Right hindlimb (tissue), 1 donor: ENCODE results near the gene TTLL3.
"Not testable (repeated sequence)": the region's sequence is repeated elsewhere in the genome, so short reads cannot be mapped to it uniquely, and the experiment has no call there.

Experiments used
- DNase-seq: peaks from one replicate; pipeline ENCODE4 v3.0.0-alpha.2; 2018

TTLL3 gene

DNA sequence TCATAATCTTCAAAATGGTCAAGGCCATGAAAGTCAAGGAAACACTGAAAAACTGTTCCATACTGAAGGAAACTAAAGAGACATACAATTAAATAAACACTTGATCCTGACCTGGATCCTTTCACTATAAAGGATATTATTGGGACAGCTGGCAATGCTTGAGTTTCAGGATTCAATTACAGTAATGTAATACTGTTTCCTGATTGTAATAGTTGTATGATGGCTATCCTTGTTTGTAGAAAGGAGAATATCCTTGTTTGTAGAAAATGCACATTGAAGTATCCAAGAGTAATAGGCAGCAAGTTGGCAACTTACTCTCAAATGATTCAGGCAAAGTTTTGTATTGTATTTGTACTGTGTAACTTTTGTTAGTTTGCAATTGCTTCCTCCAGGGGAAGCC is 65.4 kb downstream of the TTLL3 start:
- no peak for DNase-seq

DNA sequence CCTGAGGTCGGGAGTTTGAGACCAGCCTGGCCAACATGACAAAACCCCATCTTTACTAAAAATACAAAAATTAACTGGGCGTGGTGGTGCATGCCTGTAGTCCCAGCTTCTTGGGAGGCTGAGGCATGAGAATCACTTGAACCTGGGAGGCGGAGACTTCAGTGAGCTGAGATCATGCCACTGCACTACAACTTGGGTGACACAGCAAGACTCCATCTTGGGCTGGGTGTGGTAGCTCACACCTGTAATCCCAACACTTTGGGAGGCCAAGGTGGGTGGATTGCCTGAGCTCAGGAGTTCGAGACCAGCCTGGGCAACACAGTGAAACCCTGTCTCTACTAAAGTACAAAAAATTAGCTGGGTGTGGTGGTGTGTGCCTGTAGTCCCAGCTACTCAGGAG is 66.2 kb downstream of the TTLL3 start:
- DNase-seq: not testable (repeated sequence)

DNA sequence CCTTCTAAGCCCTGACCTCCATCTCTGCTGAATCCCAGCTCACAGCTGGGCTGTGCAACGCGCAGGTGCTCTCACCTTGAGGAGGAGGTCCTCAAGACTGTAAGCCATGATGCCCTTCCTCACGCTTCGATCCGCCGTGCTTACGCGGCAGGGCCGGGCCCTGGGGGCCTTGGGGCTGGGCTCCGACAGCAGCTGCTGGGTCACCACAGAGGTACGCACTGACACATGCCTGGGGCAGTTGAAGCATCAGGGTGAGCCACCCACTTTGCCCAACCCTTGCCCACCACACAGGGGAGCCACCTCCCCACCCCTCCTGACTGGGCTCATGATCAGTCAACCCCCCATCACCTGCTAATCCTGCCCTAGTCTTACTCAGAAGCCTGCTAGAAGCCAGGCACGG is 66.9 kb downstream of the TTLL3 start:
- no peak for DNase-seq

DNA sequence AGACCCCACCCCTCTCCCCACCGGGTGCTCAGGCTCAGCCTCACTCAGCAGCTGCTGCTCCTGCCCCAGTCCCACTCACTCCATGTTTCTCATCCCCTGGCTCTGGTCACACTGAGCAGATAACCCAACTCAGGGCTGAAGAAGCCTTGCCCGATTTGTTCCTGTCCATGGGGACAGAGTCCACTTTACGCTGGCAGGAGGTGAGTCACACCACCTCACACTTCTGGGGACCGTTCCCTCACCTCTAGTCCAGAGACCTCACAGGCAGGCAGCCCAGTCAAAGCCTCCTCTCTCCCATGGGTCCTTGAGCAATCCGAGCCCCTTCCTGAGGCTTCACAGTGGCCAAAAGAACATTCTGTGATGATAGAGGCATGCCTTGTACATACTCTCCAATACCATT is 68.6 kb downstream of the TTLL3 start:
- DNase-seq: no peak

GRCh38 chr3:9879830-9880549 is 69.9 kb downstream of the TTLL3 start, which contains the start of gene CIDEC:
TSS of gene CIDEC (minus strand) at chr3:9880253. CDS start at chr3:9878486, 1,767 bp downstream.
- no peak for DNase-seq

- DNase-seq: no peak
Observed at GRCh38 chr3:9881441-9881840, 71.4 kb downstream of the TTLL3 start.

DNA sequence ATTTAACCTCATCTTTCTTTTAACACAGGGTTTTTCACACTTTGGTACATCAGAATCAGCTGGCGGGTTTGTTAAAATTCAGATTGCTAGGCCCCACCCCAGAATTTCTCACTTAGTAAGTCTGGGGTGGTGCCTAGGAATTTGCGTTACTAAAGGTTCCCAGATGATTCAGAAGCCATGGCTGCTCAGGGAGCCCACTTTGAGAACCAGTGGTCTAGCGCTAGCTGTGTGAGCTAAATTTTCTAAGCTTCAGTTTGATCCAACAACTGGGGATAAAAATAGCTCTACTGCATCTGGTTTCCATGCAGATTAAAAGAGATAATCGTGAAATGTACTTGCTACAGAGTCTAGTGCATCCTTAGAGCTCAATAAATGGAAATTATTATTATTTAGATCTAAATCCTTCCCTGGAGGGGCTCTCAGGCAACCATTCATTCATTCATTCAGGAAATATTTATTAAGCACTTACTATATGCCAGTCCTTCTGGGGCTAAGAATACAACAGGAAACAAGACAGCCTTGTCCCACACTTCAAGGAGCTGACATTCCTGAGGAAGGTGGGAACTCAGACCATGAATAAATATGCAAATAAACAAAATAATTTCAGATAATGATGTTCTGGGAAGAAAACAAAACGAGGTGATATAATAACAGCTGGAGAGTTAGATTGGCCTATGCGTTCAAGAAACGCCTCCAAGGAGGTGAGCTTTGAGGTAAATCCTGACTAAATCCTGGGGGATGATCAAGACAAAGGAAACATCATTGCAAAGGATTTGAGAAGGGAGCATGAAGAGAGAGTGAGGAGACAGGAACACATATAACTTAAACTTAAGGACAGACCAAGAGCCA is 73.9 kb downstream of the TTLL3 start:
- no peak for DNase-seq

DNA sequence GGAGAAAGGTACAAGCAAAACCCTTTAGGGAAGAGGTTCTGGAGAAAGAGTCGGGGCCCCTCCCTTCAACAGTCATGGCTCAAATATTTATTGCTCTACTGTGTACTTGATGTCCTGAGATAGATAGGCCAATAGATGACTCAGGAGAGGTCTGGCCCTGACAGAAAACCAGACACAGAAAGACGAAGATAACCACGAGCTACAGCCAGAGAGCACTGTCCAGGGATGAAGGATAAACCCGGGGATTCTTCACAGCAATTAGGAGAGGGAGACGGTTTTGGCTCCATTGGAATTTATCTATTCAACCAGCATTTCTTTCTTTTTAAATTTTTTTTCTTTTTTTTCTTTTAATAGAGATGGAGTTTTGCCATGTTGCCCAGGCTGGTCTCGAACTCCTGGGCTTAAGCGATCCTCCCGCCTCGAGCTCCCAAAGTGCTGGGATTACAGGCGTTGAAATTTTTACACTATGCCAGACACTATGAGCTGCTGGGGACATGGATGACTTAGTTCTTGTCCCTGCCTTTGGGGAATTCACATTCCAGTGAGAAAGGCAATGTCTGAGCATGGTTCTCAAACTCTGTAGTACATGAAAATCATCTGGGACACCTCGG is 74.6 kb downstream of the TTLL3 start:
- no peak for DNase-seq
